Measurements from ENCODE around the gene MRFAP1.
"Not testable (repeated sequence)": the region's sequence is repeated elsewhere in the genome, so short reads cannot be mapped to it uniquely, and the experiment has no call there.

The MRFAP1 gene

DNA sequence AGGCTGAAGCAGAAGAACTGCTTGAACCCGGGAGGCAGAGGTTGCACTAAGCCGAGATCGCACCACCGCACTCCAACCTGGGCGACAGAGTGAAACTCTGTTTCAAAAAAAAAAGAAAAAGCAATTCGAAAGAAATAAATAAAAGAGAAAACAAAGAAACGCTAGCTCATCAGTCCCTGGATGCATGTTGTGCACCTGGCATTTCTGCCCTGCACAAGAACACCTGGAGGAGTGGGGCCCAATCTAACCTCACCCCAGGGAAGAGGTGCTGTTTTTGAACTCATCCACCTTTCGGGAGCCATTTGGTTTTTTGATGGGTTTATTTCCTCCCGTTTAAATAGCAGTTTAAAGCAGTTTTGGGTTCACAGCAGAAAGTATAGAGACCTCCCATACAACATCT lies 5.7 kb upstream of the MRFAP1 start:
- no peak for DNase-seq (ENCODE audit: low read depth in 2 of 2)

DNA sequence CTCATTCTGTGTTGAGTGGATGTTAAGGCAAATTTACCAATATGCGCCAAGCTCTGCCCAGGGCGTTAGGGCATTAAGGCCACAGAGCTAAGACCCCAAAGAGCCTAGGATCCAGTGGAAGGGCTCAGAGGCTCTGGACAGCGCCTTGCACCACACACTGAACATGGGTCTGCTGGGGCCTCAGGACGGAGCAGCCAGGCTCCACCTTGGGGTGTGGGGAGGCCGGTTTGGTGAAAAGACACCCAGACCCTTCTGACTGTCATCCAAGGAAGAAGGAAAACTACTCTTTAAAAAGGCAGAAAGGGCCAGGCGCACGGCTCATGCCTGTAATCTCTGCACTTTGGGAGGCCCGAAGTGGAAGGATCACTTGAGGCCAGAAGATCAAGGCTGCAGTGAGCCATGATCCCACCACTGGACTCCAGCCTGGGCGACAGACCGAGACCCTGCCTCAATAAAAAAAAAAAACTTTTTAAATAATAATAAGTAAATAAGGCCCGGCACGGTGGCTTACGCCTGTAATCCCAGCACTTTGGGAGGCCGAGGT lies 1.3 kb upstream of the MRFAP1 start:
- no peak for DNase-seq (ENCODE audit: low read depth in 2 of 2)

DNA sequence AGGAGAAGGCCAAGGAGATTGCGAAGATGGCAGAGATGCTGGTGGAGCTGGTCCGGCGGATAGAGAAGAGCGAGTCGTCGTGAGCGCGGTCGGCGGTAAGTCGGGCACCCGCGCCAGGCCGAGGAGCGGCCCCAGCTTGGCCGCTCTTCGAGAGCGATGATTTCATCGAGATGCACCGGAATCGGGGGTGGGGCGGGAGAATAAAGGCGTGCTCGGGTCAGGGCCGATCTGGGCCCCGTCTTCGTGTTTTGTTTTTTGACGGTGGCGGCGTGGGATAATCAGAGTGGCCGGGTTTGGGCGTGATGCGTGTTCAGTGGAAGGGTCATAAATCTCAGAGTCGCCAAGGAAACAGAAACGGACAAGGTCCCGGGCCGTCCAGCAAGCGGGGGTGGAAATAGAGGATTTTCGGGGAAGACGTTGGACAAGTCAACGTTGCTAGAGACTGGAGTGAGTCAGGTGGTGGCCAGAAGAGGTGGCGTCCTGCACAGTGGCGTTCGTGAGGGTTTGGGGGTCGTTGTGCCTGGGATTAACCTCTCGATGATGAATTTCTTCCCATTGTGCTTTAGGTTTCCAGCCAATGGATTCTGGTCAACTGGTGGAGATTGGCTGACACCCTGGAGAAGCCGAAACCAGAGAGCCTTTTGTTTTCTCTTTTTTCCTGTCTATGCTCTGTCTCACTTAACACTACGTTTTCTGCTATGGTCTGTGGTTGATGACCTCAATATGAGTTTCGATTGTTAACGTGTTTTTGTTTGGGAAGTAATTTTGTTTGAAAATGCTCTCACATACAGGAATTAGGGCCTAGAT lies 882 bp downstream of the MRFAP1 start:
- no peak for DNase-seq (ENCODE audit: low read depth in 2 of 2)

DNA sequence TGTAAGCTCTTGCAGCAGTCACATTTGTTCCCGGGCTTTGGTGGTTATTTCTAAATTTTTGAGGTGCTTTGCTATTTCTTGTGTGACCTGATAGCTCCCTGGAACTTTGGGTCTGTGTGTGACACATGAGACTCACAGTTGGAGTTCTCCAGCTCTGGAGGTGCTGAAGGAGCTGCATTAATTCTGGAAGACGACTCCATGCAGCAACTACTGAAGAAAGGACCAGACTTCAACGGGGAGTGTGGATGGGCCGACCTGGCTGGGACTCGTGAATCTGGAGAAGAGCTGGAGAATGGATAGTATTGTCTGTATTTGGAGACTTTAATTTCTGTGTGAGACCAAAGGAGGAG lies 1.5 kb downstream of the MRFAP1 start:
- no peak for DNase-seq (ENCODE audit: low read depth in 2 of 2)

DNA sequence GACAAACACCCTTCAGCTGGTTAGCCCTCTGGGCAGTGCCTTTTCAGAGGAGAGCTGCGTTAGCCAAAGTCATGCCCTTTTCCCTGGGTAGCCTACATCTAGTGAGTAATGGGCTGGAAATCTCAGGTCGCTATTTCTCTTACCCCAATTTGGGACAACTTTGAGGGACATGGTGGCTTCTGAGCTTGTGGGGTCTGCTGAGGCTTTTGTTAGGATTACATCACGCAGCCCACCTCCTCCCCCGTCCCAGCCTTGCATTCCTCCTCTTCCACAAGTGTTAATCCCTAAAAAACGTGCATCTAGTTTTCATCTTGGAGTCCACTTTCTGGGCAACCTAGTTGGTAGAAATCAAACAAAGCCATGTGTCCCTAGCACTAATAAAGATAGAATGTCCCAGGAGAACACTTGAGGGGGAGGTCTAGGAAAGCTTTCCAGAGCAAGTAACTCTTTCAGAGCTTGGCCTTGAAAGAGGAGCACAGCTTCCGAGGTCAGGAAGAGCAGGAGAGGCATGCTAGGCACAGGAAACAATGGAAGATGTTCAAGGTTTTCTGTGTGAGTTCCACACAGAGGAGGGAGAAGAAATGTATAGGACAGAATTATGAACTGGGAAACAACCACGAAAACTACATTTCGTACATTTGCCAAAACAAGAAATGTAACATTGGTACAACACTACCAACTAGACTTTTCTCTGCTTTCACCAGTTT lies 2.8 kb downstream of the MRFAP1 start:
- DNase-seq (ENCODE audit: low read depth in 2 of 2): no peak

- no peak for DNase-seq (ENCODE audit: low read depth in 2 of 2)
These were observed 4.5 kb downstream of the MRFAP1 start for GRCh38 chr4:6644792-6645530.

- DNase-seq (ENCODE audit: low read depth in 2 of 2): no peak
These were observed 6.7 kb downstream of the MRFAP1 start for GRCh38 chr4:6647169-6647568.

DNA sequence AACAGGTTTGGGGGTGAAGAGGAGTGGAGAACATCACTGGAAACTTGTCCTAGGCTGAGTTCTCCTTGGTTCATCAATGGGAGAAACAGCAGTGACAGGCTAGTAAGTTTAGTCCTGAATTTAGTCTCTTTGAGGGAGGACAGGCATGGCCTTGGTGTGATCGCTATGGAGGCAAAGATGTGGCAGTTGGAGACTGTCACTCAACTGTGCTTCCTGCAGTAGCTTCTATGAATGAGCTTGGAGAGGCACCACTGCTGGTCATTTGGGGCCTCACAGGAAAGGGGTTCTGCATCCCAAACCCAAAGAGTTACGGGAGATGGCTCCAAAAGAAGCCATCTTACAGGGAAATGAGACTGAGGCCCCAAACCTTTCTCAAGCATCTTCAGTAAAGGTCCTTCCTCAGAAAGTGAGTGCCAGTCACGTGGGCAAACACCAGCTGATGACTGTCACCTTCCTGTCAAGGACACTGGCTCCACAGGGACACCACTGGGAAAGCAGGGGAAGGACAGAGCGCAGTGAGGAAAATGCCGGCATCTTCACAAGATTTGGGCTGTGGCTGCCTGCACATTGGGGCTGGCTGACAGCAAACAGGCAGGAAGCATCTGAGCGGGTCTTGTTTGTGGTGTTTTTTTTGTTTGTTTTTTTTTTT lies 7.2 kb downstream of the MRFAP1 start:
- no peak for DNase-seq (ENCODE audit: low read depth in 2 of 2)

DNA sequence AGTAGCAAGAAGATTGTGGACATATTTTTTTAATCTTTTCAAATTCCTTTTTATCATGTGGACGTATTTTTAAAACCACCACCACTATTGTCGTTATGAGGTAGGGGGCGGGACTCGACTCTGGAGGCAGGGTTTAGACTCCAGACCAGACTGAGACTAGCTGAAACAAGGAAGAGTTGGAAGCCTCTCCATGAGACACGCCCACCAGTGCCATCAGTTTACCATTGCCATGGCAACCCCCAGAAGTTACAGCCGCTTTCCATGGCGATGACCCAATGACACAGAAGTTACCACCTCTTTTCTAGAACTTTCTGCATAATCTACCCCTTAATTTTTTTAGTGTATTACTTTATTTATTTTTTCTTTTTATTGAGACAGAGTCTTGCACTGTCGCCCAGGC lies 8.7 kb downstream of the MRFAP1 start:
- no peak for DNase-seq (ENCODE audit: low read depth in 2 of 2)

DNA sequence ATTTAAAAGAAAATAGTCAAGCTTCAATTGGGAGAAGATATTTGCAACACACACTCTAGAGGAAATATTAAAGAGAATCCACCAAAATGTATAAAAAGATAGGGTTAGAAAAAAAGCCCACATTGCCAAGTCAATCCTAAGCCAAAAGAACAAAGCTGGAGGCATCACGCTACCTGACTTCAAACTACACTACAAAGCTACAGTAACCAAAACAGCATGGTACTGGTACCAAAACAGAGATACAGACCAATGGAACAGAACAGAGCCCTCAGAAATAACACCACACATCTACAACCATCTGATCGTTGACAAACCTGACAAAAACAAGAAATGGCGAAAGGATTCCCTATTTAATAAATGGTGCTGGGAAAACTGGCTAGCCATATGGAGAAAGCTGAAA lies 13.7 kb downstream of the MRFAP1 start:
- not testable (repeated sequence) for DNase-seq (ENCODE audit: low read depth in 2 of 2)

- DNase-seq (ENCODE audit: low read depth in 2 of 2): not testable (repeated sequence)
These were observed 14.8 kb downstream of the MRFAP1 start for GRCh38 chr4:6655291-6655690.

DNA sequence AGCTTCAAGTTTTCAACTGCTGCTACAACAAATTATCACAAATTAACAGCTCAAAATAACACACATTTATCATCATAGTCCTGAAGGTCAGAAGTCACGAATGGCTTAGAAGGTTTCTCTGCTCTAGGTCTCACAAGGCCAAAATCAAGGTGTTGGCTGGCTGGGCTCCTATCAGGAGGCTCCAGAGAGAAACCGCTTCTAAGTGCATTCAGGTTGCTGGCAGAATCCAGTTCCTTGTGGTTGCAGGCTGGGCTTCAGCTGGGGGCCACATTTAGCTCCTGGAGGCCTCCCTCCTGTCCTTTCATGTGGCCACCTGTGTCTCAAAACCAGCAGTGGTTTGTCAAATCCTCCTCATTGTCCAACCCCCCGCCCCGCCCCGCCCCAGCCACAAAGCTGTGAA lies 15.4 kb downstream of the MRFAP1 start:
- no peak for DNase-seq (ENCODE audit: low read depth in 2 of 2)

GRCh38 chr4:6657242-6658208 lies 17.0 kb downstream of the MRFAP1 start:
- no peak for DNase-seq (ENCODE audit: low read depth in 2 of 2)

DNA sequence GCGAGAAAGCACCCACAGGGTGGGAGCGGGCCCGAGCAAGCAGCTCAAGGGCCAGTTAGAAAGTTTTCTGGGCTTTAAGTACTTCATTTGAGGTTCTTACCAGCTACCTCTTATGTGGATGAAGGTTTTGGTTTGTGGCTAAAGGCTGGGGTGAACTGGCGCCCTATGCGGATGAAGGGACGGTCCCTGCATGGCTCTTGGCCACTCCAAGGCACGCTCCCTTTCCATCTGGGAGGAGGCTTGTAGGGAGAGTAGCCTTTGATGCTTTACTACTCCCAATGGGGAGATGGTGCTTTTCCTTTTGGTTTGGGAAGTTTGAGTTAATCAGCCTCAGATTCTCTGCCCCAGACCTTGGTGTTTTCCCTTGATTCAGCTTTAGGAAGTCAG lies 17.7 kb downstream of the MRFAP1 start:
- DNase-seq (ENCODE audit: low read depth in 2 of 2): no peak

DNA sequence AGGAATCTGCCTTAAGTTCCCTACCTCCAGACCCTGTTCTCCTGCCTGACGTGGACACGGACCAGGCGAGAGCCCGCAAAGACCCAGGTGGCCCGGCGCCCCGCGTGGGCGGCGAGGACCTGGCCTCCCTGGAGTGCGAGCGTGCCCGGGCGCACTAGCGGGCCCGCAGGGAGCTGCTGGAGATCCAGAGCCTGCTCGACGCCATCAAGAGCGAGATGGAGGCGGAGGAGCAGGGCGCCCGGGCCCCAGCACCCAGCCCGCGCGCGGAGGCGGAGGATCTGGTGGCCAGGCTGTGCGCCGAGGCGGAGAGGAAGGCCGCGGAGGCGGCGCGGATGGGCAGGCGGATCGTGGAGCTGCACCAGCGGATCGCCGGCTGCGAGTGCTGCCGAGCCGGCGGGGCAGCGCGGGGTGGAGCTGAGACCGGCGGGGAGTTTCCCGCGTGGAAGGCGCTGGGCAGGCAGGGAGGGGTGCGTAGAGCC lies 18.2 kb downstream of the MRFAP1 start:
- DNase-seq (ENCODE audit: low read depth in 2 of 2): no peak

GRCh38 chr4:6659897-6660296 lies 19.4 kb downstream of the MRFAP1 start:
- no peak for DNase-seq (ENCODE audit: low read depth in 2 of 2)

DNA sequence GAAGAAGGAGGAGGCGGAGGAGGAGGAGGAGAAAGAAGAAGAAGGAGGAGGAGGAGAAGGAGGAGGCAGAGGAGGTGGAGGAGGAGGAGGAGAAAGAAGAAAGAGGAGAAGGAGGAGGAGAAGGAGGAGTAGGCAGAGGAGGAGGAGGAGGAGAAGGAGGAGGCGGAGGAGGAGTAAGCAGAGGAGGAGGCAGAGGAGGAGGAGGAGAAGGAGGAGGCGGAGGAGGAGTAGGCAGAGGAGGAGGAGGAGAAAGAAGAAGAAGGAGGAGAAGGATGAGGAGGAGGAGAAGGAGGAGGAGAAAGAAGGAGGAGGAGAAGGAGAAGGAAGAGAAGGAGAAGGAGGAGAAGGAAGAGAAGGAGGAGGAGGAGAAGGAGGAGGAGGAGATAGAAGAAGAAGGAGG lies 19.9 kb downstream of the MRFAP1 start:
- no peak for DNase-seq (ENCODE audit: low read depth in 2 of 2)

GRCh38 chr4:6662591-6662990 lies 22.1 kb downstream of the MRFAP1 start:
- DNase-seq (ENCODE audit: low read depth in 2 of 2): no peak

DNA sequence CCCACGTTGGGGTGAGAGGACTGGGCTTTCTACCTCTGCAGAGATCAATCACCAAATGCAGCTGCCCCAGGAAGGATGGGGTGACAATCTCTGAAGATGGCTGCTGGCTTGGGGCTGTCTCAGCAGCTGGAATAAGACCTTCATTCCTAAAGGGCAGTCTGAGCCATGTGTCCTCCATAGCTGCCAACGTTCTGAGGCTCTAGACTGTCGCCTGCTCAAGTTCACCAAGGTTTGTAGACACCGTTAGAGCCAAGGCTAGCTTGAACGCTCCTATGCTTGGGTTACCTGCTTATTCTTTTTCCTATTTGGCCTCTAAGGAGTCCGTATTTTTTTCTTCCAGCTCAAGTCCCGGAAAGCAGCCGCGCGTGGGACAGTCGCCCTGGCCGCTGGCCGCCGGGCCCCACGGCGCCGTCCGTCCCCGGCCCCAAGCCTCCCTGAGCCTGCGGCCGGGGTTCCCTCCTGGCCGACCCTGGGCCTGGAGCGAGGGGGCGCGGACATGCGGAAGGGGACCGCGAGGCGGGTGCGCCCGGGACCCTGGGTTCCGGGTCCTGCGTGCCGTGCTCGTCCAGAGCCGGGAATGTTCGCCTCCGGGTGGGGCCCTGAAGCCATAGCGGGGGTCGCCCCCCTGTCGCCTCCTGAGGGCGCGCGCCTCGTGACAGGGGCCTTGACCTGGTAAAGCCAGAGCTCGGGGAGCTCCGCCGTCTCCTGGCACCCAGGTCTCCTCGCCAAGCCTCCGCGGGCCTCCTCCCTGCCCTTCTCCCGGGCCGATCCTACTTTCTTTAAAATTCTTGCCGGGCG lies 23.3 kb downstream of the MRFAP1 start:
- DNase-seq (ENCODE audit: low read depth in 2 of 2): no peak

GRCh38 chr4:6665320-6665654 lies 24.8 kb downstream of the MRFAP1 start:
- no peak for DNase-seq (ENCODE audit: low read depth in 2 of 2)
